ENCODE measurements around the gene CANT1. TPM values are rescaled to one million over a fixed set of nuclear protein-coding genes. Genes with fewer than 3 reads are reported as not detected.
"Not testable (repeated sequence)": the region's sequence is repeated elsewhere in the genome, so short reads cannot be mapped to it uniquely, and the experiment has no call there.

Gene CANT1
- total RNA-seq, 5 donors from 2014 or later (not counting 1 experiment from before 2014, with no cell fraction given) = 46.2 to 63.1 (median 57.7) TPM

- no peak overlapping the region for H3K27ac ChIP-seq (ENCODE audit: low read length)
- 88% methylated on average over 18 of the region's 28 CpGs for WGBS (ENCODE audit: insufficient coverage)
- no peak for ATAC-seq (replicated peaks in 1 of 4)
- no peaks in the 10 kb centered on the region for H3K36me3 ChIP-seq (ENCODE audit: control insufficient read depth in 2 of 2, extremely low read depth in 1 of 2, insufficient read depth in 1 of 2, low read length in 1 of 2)
- no peaks in the 10 kb centered on the region for H3K36me3 Mint-ChIP-seq
- DNase-seq = no peak
- H3K27ac Mint-ChIP-seq = no peak overlapping the region
- no peaks in the 10 kb centered on the region for H3K4me1 Mint-ChIP-seq
- peaks cover 0 to 38% of the 10 kb centered on the region in 2 experiments for H3K27me3 ChIP-seq (replicated peaks in 1 of 2; ENCODE audit: control insufficient read depth in 2 of 2, extremely low read depth in 1 of 2, insufficient read depth in 2 of 2, low read length in 1 of 2)
- POLR2A ChIA-PET = interaction anchor here in 1 of 2 donors (0.6 kb wide), 1 partner anchor 1014 kb away, joined by 3 read pairs; no protein-coding TSS in a partner anchor
- no peak overlapping the region for H3K4me3 ChIP-seq (ENCODE audit: control insufficient read depth in 1 of 2, extremely low read depth in 1 of 2, low read length in 1 of 2)
- no peak overlapping the region for H3K4me3 Mint-ChIP-seq
- peaks cover 14 to 28% of the 10 kb centered on the region in 2 donors for H3K27me3 Mint-ChIP-seq
- no peaks in the 10 kb centered on the region for H3K9me3 ChIP-seq
- CTCF ChIA-PET = no interaction called here
- H3K4me1 ChIP-seq (ENCODE audit: control insufficient read depth in 1 of 2, extremely low read depth in 1 of 2, insufficient read depth in 2 of 2, low read length in 2 of 2) = no peaks in the 10 kb centered on the region
- H3K9me3 Mint-ChIP-seq = no peaks in the 10 kb centered on the region
These were observed 24.4 kb upstream of the CANT1 start for GRCh38 chr17:79033741-79034501.

GRCh38 chr17:79033046-79033616 is 23.6 kb upstream of the CANT1 start:
- no peak overlapping the region for H3K27ac ChIP-seq (ENCODE audit: low read length)
- Mint-ChIP-seq H3K9me3 (no peaks in the 10 kb centered on the region), H3K36me3 (no peaks in the 10 kb centered on the region), H3K27ac (no peak overlapping the region), H3K4me3 (no peak overlapping the region), H3K4me1 (no peaks in the 10 kb centered on the region), H3K27me3 (peaks cover 14 to 36% of the 10 kb centered on the region in 2 donors)
- no peak overlapping the region for H3K4me3 ChIP-seq (ENCODE audit: control insufficient read depth in 1 of 2, extremely low read depth in 1 of 2, low read length in 1 of 2)
- H3K27me3 ChIP-seq (replicated peaks in 1 of 2; ENCODE audit: control insufficient read depth in 2 of 2, extremely low read depth in 1 of 2, insufficient read depth in 2 of 2, low read length in 1 of 2) = peaks cover 0 to 42% of the 10 kb centered on the region in 2 experiments
- 87% methylated on average over 6 of the region's 9 CpGs for WGBS (ENCODE audit: insufficient coverage)
- no peaks in the 10 kb centered on the region for H3K36me3 ChIP-seq (ENCODE audit: control insufficient read depth in 2 of 2, extremely low read depth in 1 of 2, insufficient read depth in 1 of 2, low read length in 1 of 2)
- ChIA-PET POLR2A (interaction anchor here (0.6 to 0.7 kb wide), 2 partner anchors 23 to 1013 kb away, joined by 3 to 8 read pairs; no protein-coding TSS in a partner anchor), CTCF (interaction anchor here in 1 of 2 donors (0.6 kb wide), 1 partner anchor 716 kb away, joined by 3 read pairs; no protein-coding TSS in a partner anchor)
- ATAC-seq (replicated peaks in 1 of 4) (no peak), DNase-seq (no peak)
- H3K4me1 ChIP-seq (ENCODE audit: control insufficient read depth in 1 of 2, extremely low read depth in 1 of 2, insufficient read depth in 2 of 2, low read length in 2 of 2) = no peaks in the 10 kb centered on the region
- no peaks in the 10 kb centered on the region for H3K9me3 ChIP-seq

GRCh38 chr17:79031996-79032875 is 22.7 kb upstream of the CANT1 start:
- Histone ChIP-seq H3K9me3 (no peaks in the 10 kb centered on the region), H3K27ac (ENCODE audit: low read length) (no peak overlapping the region), H3K36me3 (ENCODE audit: control insufficient read depth in 2 of 2, extremely low read depth in 1 of 2, insufficient read depth in 1 of 2, low read length in 1 of 2) (no peaks in the 10 kb centered on the region), H3K27me3 (replicated peaks in 1 of 2; ENCODE audit: control insufficient read depth in 2 of 2, extremely low read depth in 1 of 2, insufficient read depth in 2 of 2, low read length in 1 of 2) (peaks cover 0 to 51% of the 10 kb centered on the region in 2 experiments), H3K4me3 (ENCODE audit: control insufficient read depth in 1 of 2, extremely low read depth in 1 of 2, low read length in 1 of 2) (no peak overlapping the region), H3K4me1 (ENCODE audit: control insufficient read depth in 1 of 2, extremely low read depth in 1 of 2, insufficient read depth in 2 of 2, low read length in 2 of 2) (no peaks in the 10 kb centered on the region)
- Mint-ChIP-seq H3K4me3 (no peak overlapping the region), H3K4me1 (no peaks in the 10 kb centered on the region), H3K36me3 (no peaks in the 10 kb centered on the region), H3K9me3 (no peaks in the 10 kb centered on the region), H3K27ac (no peak overlapping the region), H3K27me3 (peaks cover 14 to 44% of the 10 kb centered on the region in 2 donors)
- ATAC-seq (replicated peaks in 1 of 4) (no peak), DNase-seq (no peak)
- POLR2A ChIA-PET = no interaction called here
- 84% methylated on average over 19 of the region's 26 CpGs for WGBS (ENCODE audit: insufficient coverage)
- CTCF ChIA-PET = interaction anchor here in 1 of 2 donors (0.6 kb wide), 1 partner anchor 715 kb away, joined by 3 read pairs; no protein-coding TSS in a partner anchor

- H3K4me1 Mint-ChIP-seq; DNase-seq; H3K4me3 Mint-ChIP-seq; H3K27ac Mint-ChIP-seq; ATAC-seq (replicated peaks in 1 of 4); H3K4me3 ChIP-seq (ENCODE audit: control insufficient read depth in 1 of 2, extremely low read depth in 1 of 2, low read length in 1 of 2); H3K36me3 ChIP-seq (ENCODE audit: control insufficient read depth in 2 of 2, extremely low read depth in 1 of 2, insufficient read depth in 1 of 2, low read length in 1 of 2); H3K9me3 Mint-ChIP-seq; POLR2A ChIA-PET; H3K27ac ChIP-seq (ENCODE audit: low read length); H3K4me1 ChIP-seq (ENCODE audit: control insufficient read depth in 1 of 2, extremely low read depth in 1 of 2, insufficient read depth in 2 of 2, low read length in 2 of 2); CTCF ChIA-PET; H3K36me3 Mint-ChIP-seq; H3K9me3 ChIP-seq: not testable (repeated sequence)
- peaks cover 19 to 54% of the 10 kb centered on the region in 2 donors for H3K27me3 Mint-ChIP-seq
- peaks cover 0 to 62% of the 10 kb centered on the region in 2 experiments for H3K27me3 ChIP-seq (replicated peaks in 1 of 2; ENCODE audit: control insufficient read depth in 2 of 2, extremely low read depth in 1 of 2, insufficient read depth in 2 of 2, low read length in 1 of 2)
- 93% methylated on average over 6 of the region's 12 CpGs for WGBS (ENCODE audit: insufficient coverage)
These were observed 21.1 kb upstream of the CANT1 start for GRCh38 chr17:79030636-79031035.

GRCh38 chr17:79029327-79030009 is 19.9 kb upstream of the CANT1 start:
- no peak for ATAC-seq (replicated peaks in 1 of 4)
- no peak overlapping the region for H3K4me3 Mint-ChIP-seq
- POLR2A ChIA-PET = no interaction called here
- Histone ChIP-seq H3K36me3 (ENCODE audit: control insufficient read depth in 2 of 2, extremely low read depth in 1 of 2, insufficient read depth in 1 of 2, low read length in 1 of 2) (no peaks in the 10 kb centered on the region), H3K9me3 (no peaks in the 10 kb centered on the region), H3K4me1 (ENCODE audit: control insufficient read depth in 1 of 2, extremely low read depth in 1 of 2, insufficient read depth in 2 of 2, low read length in 2 of 2) (peaks cover 0 to 7% of the 10 kb centered on the region in 2 experiments), H3K4me3 (ENCODE audit: control insufficient read depth in 1 of 2, extremely low read depth in 1 of 2, low read length in 1 of 2) (no peak overlapping the region), H3K27me3 (replicated peaks in 1 of 2; ENCODE audit: control insufficient read depth in 2 of 2, extremely low read depth in 1 of 2, insufficient read depth in 2 of 2, low read length in 1 of 2) (peaks cover 0 to 74% of the 10 kb centered on the region in 2 experiments), H3K27ac (ENCODE audit: low read length) (no peak overlapping the region)
- no peaks in the 10 kb centered on the region for H3K9me3 Mint-ChIP-seq
- WGBS (ENCODE audit: insufficient coverage) = 89% methylated on average over 11 of the region's 16 CpGs
- H3K4me1 Mint-ChIP-seq = peaks cover 0 to 7% (median 5%) of the 10 kb centered on the region in 3 donors
- no peak for DNase-seq
- H3K27me3 Mint-ChIP-seq = peaks cover 19 to 63% of the 10 kb centered on the region in 2 donors
- CTCF ChIA-PET = interaction anchor here in 1 of 2 donors (0.6 kb wide), 1 partner anchor 716 kb away, joined by 3 read pairs; no protein-coding TSS in a partner anchor
- no peak overlapping the region for H3K27ac Mint-ChIP-seq
- no peaks in the 10 kb centered on the region for H3K36me3 Mint-ChIP-seq
